GM21619 (cell line): ENCODE data around the gene MMP28.
A peak's percentile ranks its signal among the peaks of the same experiment; 100 is the strongest.
"Not testable (repeated sequence)": the region's sequence is repeated elsewhere in the genome, so short reads cannot be mapped to it uniquely, and the experiment has no call there.

ENCODE experiments used
- ATAC-seq: cut with Tn5 transposase; IDR thresholded peaks from one replicate; pipeline ENCODE4 v1.9.1; 2021; ENCODE audit not compliant: unreplicated experiment

Gene MMP28

GRCh38 chr17:35766903-35767510 is 28.4 kb downstream of the MMP28 start:
- ATAC-seq = no peak

GRCh38 chr17:35766489-35766877 is 29.0 kb downstream of the MMP28 start:
- ATAC-seq = no peak

GRCh38 chr17:35765756-35766488 is 29.5 kb downstream of the MMP28 start:
- no peak for ATAC-seq

- ATAC-seq = no peak
Measured at GRCh38 chr17:35765086-35765710, 30.2 kb downstream of the MMP28 start.

- ATAC-seq = peak; percentile 89
Measured at GRCh38 chr17:35764123-35764991, 31.1 kb downstream of the MMP28 start.

- ATAC-seq = no peak
Measured at GRCh38 chr17:35763767-35764122, 31.7 kb downstream of the MMP28 start.

GRCh38 chr17:35761601-35762000 is 33.8 kb downstream of the MMP28 start:
- no peak for ATAC-seq

GRCh38 chr17:35760587-35760986 is 34.9 kb downstream of the MMP28 start, which contains the start of gene C17orf50:
Gene C17orf50, plus strand, starts transcription at chr17:35760887. Its CDS starts 55 bp downstream, at chr17:35760942.
- no peak for ATAC-seq

GRCh38 chr17:35757243-35757642 is 38.2 kb downstream of the MMP28 start:
- ATAC-seq = no peak

- no peak for ATAC-seq
Measured at GRCh38 chr17:35752945-35753764, 42.3 kb downstream of the MMP28 start, which contains the start of gene GAS2L2. Gene GAS2L2, minus strand, starts transcription at chr17:35753239. Its CDS starts 389 bp downstream, at chr17:35752850.

GRCh38 chr17:35752471-35752870 is 43.0 kb downstream of the MMP28 start:
- ATAC-seq = no peak

- ATAC-seq = not testable (repeated sequence)
Measured at GRCh38 chr17:35751541-35751940, 43.9 kb downstream of the MMP28 start.

- ATAC-seq = no peak
Measured at GRCh38 chr17:35750526-35751395, 44.7 kb downstream of the MMP28 start.

GRCh38 chr17:35749560-35750412 is 45.7 kb downstream of the MMP28 start:
- no peak for ATAC-seq

- no peak for ATAC-seq
Measured at GRCh38 chr17:35748979-35749378, 46.5 kb downstream of the MMP28 start.

GRCh38 chr17:35748341-35748841 is 47.0 kb downstream of the MMP28 start:
- no peak for ATAC-seq

GRCh38 chr17:35747540-35748017 is 47.9 kb downstream of the MMP28 start:
- no peak for ATAC-seq

GRCh38 chr17:35745749-35746320 is 49.6 kb downstream of the MMP28 start:
- ATAC-seq = no peak
